ENCODE results near the gene RAPGEF6.
"Not testable (repeated sequence)": the region's sequence is repeated elsewhere in the genome, so short reads cannot be mapped to it uniquely, and the experiment has no call there.

Gene RAPGEF6

DNA sequence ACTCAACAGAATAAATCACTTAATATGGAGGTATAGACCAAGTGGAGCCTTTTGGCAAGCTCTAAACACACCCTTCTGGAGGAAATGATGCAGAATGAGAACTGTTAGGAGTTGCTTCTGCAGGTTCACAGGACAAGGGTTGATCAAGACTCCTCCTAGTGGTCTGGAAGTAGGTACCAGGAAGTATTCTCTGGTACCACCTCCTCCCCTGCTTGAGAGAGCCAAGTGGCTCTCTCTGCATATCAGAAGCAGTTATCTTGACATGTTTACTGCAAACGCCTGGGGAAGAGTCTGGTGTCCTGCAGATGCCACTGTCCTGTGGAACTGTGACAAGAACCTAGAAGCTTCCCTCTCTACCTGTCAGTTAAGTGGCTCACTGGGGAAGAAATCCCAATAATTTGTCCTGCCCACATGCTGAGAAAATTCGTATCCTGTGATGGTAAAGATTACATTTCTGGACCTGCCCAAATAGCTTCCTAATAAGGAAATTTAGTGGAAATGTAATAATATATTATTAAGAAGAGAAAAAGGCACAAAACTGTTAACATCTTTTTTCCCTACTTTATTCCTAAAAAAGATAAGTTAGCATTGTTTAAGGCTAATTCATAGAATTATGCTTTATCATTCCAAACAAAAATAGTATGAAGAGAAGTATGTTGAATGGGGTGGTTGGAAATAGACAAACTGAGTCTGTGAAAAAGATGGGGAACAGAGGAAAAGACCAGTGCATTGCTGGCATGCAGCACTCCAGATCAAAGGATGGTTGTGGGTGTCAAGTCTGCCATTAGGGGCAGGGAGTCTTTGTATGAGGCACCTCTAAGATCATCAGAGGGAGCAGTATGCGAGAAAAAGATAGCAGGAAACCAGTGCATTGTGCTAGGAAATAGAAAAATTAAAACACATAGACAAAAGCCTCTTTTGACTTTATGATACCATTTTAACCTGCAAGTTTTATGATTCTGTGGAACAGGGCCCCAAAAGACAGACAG, 252.3 kb downstream of the RAPGEF6 start:
- TF ChIP-seq, protein P1, sequence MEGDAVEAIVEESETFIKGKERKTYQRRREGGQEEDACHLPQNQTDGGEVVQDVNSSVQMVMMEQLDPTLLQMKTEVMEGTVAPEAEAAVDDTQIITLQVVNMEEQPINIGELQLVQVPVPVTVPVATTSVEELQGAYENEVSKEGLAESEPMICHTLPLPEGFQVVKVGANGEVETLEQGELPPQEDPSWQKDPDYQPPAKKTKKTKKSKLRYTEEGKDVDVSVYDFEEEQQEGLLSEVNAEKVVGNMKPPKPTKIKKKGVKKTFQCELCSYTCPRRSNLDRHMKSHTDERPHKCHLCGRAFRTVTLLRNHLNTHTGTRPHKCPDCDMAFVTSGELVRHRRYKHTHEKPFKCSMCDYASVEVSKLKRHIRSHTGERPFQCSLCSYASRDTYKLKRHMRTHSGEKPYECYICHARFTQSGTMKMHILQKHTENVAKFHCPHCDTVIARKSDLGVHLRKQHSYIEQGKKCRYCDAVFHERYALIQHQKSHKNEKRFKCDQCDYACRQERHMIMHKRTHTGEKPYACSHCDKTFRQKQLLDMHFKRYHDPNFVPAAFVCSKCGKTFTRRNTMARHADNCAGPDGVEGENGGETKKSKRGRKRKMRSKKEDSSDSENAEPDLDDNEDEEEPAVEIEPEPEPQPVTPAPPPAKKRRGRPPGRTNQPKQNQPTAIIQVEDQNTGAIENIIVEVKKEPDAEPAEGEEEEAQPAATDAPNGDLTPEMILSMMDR (IDR thresholded peaks at IDR 0.05; ENCODE audit: borderline replicate concordance, control extremely low read depth, extremely low read depth, insufficient read depth, missing control alignments) = peak; percentile 49
- in situ Hi-C loops (cut with MboI; ENCODE audit: low sequenced_read_pairs, unreplicated experiment) = loop anchor here (5.0 to 25.0 kb wide), 2 partner anchors 115 to 220 kb away; partner anchors contain the start of genes HINT1 and LYRM7
- peak; percentile 38 for DNase-seq (ENCODE audit: low spot score)

DNA sequence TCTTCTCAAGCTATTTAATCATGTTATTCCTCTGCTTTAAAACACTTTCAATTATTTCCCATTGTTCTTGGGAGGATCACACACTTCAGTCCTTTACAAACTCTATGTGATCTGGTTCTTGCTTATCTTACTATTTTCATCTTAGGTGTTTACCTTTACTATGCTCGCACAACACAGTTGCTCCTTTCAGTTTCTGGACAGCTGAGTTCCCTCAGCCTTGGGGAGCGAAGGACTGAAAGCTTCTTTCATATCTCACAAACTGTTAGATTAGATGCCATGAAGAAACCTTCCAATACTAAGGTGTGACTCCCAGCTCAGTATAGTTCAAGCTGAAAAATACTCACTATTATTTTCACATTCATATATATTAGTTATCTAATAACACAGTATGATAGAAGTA, 253.3 kb downstream of the RAPGEF6 start:
- TF ChIP-seq, protein P1 (IDR thresholded peaks at IDR 0.05; ENCODE audit: borderline replicate concordance, control extremely low read depth, extremely low read depth, insufficient read depth, missing control alignments) = no peak
- in situ Hi-C loops (cut with MboI; ENCODE audit: low sequenced_read_pairs, unreplicated experiment) = loop anchor here (5.0 to 25.0 kb wide), 2 partner anchors 114 to 219 kb away; partner anchors contain the start of genes HINT1 and LYRM7
- no peak for DNase-seq (ENCODE audit: low spot score)

DNA sequence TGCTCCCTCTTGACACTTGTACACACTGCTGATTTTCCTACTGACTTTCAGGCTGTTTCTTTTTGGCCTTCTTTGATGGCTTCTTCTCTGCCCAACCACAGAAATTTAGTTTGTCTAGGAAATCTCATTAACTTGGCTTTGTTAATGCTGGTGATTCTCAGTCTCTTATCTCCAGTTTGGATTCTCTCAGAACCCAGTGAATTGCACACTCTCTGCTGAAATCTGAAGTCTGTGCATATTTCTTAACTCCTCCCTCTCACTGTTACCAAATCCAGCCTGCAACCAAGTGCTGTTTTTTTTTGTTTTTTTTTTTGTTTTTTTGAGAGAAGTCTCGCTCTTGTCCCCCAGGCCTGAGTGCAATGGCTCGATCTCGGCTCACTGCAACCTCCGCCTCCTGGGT, 254.0 kb downstream of the RAPGEF6 start:
- DNase-seq (ENCODE audit: low spot score) = no peak
- TF ChIP-seq, protein P1 (IDR thresholded peaks at IDR 0.05; ENCODE audit: borderline replicate concordance, control extremely low read depth, extremely low read depth, insufficient read depth, missing control alignments) = no peak
- in situ Hi-C loops (cut with MboI; ENCODE audit: low sequenced_read_pairs, unreplicated experiment) = loop anchor here (5.0 to 25.0 kb wide), 2 partner anchors 114 to 219 kb away; partner anchors contain the start of genes HINT1 and LYRM7

DNA sequence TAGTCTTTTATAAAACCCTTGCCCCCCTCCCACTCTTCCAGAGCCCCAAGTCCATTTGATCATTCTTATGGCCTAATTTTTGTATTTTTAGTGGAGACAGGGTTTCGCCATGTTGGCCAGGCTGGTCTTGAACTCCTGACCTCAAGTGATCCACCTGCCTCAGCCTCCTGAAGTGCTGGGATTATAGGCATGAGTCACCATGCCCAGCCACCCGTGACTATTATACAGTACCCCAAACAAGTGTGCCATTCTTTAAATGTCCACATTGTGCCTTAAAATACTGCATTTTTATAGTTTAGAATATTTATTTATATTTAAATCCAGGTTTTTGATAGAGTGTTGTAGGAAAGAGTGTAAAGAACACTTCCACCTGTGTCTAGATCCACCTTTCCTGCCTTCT, 254.8 kb downstream of the RAPGEF6 start:
- not testable (repeated sequence) for DNase-seq (ENCODE audit: low spot score)
- in situ Hi-C loops (cut with MboI; ENCODE audit: low sequenced_read_pairs, unreplicated experiment) = loop anchor here (5.0 to 25.0 kb wide), 2 partner anchors 113 to 218 kb away; partner anchors contain the start of genes HINT1 and LYRM7

DNA sequence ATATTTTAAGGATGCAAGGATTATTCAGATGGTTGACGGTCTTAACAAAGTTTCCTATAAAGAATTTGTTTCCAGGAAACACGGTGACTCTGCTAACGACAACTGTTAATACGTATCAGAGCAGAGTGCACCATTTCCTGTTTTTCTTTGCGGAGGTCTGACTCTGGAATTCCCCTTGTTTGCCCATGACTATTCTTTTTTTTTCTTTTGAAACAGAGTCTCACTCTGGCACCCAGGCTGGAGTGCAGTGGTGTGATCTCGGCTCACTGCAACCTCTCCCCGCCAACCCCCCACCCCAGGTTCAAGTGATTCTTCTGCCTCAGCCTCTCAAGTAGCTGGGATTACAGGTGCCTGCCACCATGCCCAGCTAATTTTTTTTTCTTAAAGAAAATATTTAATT, 255.3 kb downstream of the RAPGEF6 start:
- TF ChIP-seq, protein P1 (IDR thresholded peaks at IDR 0.05; ENCODE audit: borderline replicate concordance, control extremely low read depth, extremely low read depth, insufficient read depth, missing control alignments) = no peak
- peak; percentile 37 for DNase-seq (ENCODE audit: low spot score)
- in situ Hi-C loops (cut with MboI; ENCODE audit: low sequenced_read_pairs, unreplicated experiment) = loop anchor here (5.0 to 25.0 kb wide), 2 partner anchors 112 to 217 kb away; partner anchors contain the start of genes HINT1 and LYRM7

DNA sequence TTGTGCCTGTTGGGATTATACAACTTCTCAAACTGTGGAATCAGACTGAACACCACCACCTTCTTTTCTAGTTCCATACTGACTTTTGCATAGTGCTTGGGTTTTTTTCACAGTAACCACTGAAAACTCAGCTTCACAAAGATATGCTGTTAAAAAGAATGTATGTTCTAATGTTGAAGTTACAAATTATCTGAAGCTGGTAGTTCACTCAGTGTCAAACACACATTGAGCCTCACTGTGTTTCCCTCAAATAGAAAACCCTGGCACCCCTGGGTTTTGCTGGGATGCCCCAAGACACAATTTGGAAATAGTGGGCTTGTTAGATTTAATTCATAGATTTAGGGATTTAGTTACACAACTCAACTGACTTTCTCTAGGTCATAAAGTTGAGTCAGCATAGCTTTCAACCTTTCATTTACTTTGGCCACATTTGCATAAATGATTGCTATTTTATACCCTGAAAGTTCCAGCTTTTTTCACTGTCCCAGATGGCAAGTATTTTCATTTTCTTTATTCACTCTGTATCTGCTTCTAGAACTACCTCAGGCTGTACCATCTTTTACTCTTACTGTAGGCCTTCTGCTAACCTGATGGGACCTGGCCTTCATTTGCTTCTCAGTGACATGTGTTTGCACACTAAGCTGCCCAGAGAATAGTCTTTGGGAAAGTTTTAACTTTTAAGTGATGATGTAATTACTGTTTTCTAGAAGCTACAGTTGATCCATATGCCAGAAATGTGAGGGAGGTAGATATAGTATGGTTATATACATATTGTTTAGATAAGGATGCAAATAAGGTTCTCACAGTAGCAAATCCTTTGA, 256.1 kb downstream of the RAPGEF6 start:
- no peak for DNase-seq (ENCODE audit: low spot score)
- in situ Hi-C loops (cut with MboI; ENCODE audit: low sequenced_read_pairs, unreplicated experiment) = loop anchor here (25.0 kb wide), 1 partner anchor 217 kb away; the partner anchor contains the start of genes HINT1 and LYRM7
- TF ChIP-seq, protein P1 (IDR thresholded peaks at IDR 0.05; ENCODE audit: borderline replicate concordance, control extremely low read depth, extremely low read depth, insufficient read depth, missing control alignments) = no peak
